SIG-M5 treated with dmso at 0.1 percent for 504 hours (cell line): ENCODE results near the gene PLXNA4.

ENCODE experiments used
- DNase-seq: peaks from one replicate; lab custom pipeline; 2025; ENCODE audit not compliant: unreplicated experiment; lab: John Stamatoyannopoulos, UW

Gene PLXNA4

GRCh38 chr7:132125872-132126595, 450.2 kb downstream of the PLXNA4 start:
- DNase-seq, result no peak

GRCh38 chr7:132125096-132125495, 451.2 kb downstream of the PLXNA4 start:
- DNase-seq, result no peak

DNA sequence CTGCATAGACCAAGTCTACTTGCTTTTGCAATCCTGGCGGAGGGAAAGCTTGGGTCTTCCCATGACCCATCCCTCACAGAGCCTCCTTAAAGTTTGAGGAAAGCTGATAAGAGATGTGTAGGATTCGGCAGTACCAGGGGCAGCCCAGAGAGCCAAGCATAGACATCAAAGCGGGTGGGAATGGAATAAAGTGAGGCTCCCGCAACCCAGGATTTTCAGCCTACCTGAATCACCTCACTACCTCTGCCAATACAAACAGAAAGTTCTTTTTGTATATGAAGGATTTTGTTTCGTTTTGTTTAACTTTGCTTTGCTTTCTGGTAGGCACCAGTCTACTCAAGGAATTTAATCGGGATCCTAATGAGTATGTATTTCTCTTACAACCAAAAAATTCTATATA, 451.7 kb downstream of the PLXNA4 start:
- DNase-seq, result no peak

DNA sequence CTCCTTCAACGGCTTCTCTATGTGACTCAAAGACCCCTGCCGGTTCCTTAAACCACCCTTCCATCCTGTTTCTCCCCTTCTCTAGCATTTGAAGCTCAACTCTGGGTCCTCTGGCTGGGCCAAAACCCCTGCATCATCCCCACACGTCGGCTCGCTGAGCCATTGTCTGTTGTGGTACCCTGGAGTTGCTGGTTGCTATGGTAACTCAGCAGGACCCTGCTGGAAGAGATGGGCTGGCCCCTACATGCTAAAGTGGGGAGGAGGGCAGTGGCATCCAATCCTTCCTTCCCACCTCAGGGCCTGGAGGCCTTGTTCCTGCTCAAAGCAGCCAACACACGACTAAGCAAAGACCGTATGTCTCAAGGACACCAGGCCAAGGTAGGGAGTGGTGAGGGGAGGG, 452.5 kb downstream of the PLXNA4 start:
- DNase-seq, result no peak

DNA sequence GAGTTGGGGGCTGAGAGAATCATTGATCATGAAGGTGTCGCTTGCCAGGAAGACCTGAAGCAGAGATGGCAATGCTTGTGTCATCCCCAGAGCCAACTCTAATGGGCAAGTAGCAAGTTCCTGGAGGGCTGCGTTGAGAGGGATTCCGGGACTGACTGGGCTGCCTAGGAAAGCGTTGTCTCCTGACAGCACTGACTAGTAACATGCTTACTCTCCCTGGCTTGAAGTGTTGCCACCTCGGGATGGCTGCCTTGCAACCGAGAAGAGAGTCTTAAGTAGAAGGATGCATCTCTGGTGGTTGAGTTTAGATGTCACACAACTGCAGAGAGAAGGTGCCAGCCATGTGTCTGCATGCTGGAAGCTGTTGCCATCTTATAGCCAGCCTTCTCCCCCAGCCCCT, 453.4 kb downstream of the PLXNA4 start:
- no peak for DNase-seq

GRCh38 chr7:132121987-132122386, 454.3 kb downstream of the PLXNA4 start:
- DNase-seq, result no peak

GRCh38 chr7:132118641-132119040, 457.6 kb downstream of the PLXNA4 start:
- no peak for DNase-seq

GRCh38 chr7:132117636-132118035, 458.6 kb downstream of the PLXNA4 start:
- no peak for DNase-seq

DNA sequence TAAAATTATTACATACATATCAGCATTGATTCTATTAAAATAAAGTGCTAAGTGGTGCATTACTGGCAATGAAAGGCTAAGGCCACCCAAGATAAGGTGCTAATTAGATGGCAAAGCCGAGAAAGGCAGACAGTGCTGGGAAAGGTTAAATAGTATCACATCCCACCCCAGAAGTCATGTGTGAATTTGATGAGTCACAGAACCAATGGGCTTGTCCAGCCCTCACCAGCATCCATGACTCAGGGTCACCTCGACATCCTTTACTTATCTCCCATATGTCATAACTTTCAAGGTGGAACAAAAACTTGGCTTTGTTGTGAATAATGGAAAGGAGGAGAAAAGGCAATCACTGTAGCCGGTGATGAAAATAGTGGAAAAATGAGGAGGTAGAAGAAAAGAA, 459.1 kb downstream of the PLXNA4 start:
- no peak for DNase-seq

GRCh38 chr7:132116369-132116768, 459.9 kb downstream of the PLXNA4 start:
- no peak for DNase-seq

DNA sequence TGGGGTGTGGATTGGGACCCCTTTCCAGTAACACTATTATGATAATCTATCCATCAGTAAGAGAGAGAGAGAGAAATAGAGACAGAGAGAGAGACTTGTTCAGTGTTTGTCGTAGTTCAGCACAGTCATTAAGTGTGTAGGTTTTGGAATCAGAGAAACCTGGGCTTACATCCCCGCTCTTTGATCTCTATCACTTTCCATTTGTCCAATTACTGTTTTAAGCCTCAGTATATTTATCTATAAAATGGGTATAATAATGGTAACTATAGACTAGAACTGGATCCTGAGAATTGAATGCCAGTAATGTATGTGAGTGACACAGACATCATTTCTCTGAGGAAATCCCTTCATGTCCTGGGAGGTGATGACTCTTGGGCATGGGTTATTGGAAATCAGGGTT, 460.5 kb downstream of the PLXNA4 start:
- DNase-seq, result no peak

DNA sequence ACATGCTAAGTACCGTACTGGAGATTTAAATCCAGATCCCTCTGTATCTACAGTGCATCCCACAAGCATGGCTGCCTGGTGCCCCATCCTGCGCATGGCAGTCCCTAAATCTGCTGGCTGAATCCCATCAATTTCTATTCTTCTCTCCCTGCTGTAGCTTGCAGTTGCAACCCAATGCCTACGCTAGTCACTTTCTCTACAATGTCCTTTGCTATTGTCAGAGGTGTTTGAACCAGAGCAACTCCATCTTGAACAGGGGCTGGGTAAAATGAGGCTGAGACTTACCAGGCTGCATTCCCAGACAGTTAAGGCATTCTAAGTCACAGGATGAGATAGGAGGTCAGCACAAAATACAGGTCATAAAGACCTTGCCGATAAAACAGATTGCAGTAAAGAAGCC, 461.2 kb downstream of the PLXNA4 start:
- DNase-seq, result no peak

GRCh38 chr7:132114411-132114810, 461.9 kb downstream of the PLXNA4 start:
- no peak for DNase-seq

- DNase-seq, result no peak
These were observed 462.5 kb downstream of the PLXNA4 start for GRCh38 chr7:132113536-132114371.

- no peak for DNase-seq
These were observed 463.6 kb downstream of the PLXNA4 start for GRCh38 chr7:132112657-132113056.

GRCh38 chr7:132112106-132112505, 464.2 kb downstream of the PLXNA4 start:
- no peak for DNase-seq

DNA sequence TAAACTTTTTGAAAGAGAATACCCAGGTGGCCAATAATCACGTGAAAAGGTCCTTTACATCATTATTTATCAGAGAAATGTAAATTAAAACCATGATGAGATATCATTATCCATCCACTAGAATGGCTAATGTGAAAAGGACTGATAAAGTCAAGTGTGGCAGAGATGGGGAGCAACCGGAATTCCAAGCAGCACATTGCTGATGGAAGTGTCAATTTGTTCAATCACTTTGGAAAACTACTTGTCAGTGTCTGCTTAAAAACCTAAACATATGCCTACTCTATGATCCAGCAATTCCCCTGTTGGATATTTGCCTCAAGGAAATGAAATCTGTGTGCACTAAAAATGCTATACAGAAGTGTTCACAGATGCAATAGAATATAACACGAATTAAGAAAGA, 465.6 kb downstream of the PLXNA4 start:
- no peak for DNase-seq

DNA sequence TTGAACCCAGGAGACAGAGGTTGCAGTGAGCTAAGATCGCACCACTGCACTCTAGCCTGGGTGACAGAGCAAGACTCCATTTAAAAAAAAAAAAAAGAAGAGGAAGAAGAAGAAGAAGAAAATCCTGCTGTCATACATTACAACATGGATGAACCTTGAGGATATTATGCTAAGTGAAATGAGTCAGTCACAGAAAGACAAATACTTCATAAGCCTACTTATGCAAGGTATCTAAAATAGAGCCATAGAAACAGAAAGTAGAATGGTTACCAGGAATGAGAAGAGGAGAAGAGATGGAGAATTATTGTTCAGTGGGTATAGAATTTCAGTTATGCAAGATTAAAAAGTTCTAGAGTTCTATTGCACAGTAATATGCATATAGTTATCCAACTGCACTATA, 466.5 kb downstream of the PLXNA4 start:
- no peak for DNase-seq

- DNase-seq, result no peak
These were observed 467.7 kb downstream of the PLXNA4 start for GRCh38 chr7:132108563-132108962.

- no peak for DNase-seq
These were observed 469.8 kb downstream of the PLXNA4 start for GRCh38 chr7:132106491-132106890.

- DNase-seq, result no peak
These were observed 471.2 kb downstream of the PLXNA4 start for GRCh38 chr7:132105096-132105495.

DNA sequence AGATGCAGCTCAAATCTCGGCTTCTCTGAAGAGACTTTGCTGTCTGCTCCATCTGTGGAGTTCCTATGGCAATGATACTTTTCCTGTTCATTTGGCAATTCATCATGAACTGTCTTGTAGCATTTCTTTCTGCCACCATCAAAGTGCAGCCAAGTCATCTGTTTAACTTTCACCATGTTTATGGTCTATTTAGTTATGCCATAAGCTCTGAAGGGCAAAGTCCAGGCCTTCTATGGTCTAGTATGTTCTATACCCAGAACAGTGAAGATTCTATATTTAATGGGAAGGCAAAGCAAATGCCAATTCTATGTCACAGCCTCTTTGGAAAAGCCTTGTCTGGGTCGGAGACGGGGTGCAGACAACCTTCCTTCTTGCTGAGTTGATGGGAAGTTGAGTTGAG, 472.6 kb downstream of the PLXNA4 start:
- DNase-seq, result no peak
